Lower lobe of right lung (tissue), 2 donors: ENCODE measurements around the gene GARIN5A. TPM values are rescaled to one million over a fixed set of nuclear protein-coding genes. Genes with fewer than 3 reads are reported as not detected.

Experiments
- ATAC-seq, 2 donors: fragments of 200-7000 bp; cut with Tn5 transposase; one replicate each; pipeline ENCODE4 v1.9.1; 2020 to 2022; ENCODE audit warnings: mild to moderate bottlenecking in 2 of 2, moderate library complexity in 2 of 2
- DNase-seq: peaks from one replicate; pipeline ENCODE4 v3.0.0-alpha.2; 2020
- H3K27ac ChIP-seq: fragments of 200-600 bp; one replicate; pipeline ENCODE4 v1.8.0; 2022
- H3K27me3 ChIP-seq: fragments of 200-600 bp; one replicate; pipeline ENCODE4 v1.8.0; 2022; ENCODE audit warnings: low read depth
- H3K36me3 ChIP-seq: fragments of 200-600 bp; one replicate; pipeline ENCODE4 v1.8.0; 2022; ENCODE audit warnings: mild to moderate bottlenecking
- H3K4me1 ChIP-seq: fragments of 200-600 bp; one replicate; pipeline ENCODE4 v1.8.0; 2022
- H3K4me3 ChIP-seq: fragments of 200-600 bp; one replicate; pipeline ENCODE4 v1.8.0; 2022; ENCODE audit warnings: mild to moderate bottlenecking
- H3K9me3 ChIP-seq: fragments of 200-600 bp; one replicate; pipeline ENCODE4 v1.8.0; 2022
- CTCF ChIP-seq: fragments of 200-600 bp; IDR thresholded peaks from one replicate; pipeline ENCODE4 v1.8.0; 2022; ENCODE audit warnings: antibody characterized with exemption, mild to moderate bottlenecking
- intact Hi-C: fragments of 100-400 bp; cut with DNase I; formaldehyde crosslinking; loops from one replicate; pipeline ENCODE4 v1.11.0; 2022
- total RNA-seq: library from RNA; stranded (reverse); fragmentation: NEBNext Ultra II Directional; extraction: Animal tissue kit (Norgen Biotek cat#: 25700); gene quantifications from one replicate; pipeline ENCODE4 v1.2.1, GENCODE V29; 2021
- donor health status: DM: no; HTN: yes; CAD: no; lungs with severe emphysema.

GARIN5A gene
- total RNA-seq, 1 donor from 2014 or later = 2.2 TPM

GRCh38 chr19:50437862-50438449 is 38.7 kb downstream of the GARIN5A start:
- no peaks in the 10 kb centered on the region for H3K4me1 ChIP-seq
- H3K36me3 ChIP-seq = no peaks in the 10 kb centered on the region
- intact Hi-C loops = no loop called here
- H3K4me3 ChIP-seq = no peak overlapping the region
- DNase-seq = no peak
- no peak for ATAC-seq
- peaks cover 7% of the 10 kb centered on the region for H3K27me3 ChIP-seq
- H3K9me3 ChIP-seq = no peaks in the 10 kb centered on the region
- no peak for TF ChIP-seq CTCF
- no peak overlapping the region for H3K27ac ChIP-seq

- Histone ChIP-seq H3K36me3 (no peaks in the 10 kb centered on the region), H3K9me3 (no peaks in the 10 kb centered on the region), H3K27me3 (peaks cover 18% of the 10 kb centered on the region), H3K27ac (no peak overlapping the region), H3K4me1 (peaks cover 10% of the 10 kb centered on the region), H3K4me3 (no peak overlapping the region)
- ATAC-seq = no peak
- no peak for DNase-seq
- intact Hi-C loops = no loop called here
- no peak for TF ChIP-seq CTCF
Measured at GRCh38 chr19:50435627-50436026, 41.0 kb downstream of the GARIN5A start.

- ATAC-seq = no peak
- H3K9me3 ChIP-seq = no peaks in the 10 kb centered on the region
- H3K27ac ChIP-seq = no peak overlapping the region
- no peak for TF ChIP-seq CTCF
- no peaks in the 10 kb centered on the region for H3K36me3 ChIP-seq
- intact Hi-C loops = no loop called here
- DNase-seq = no peak
- peaks cover 18% of the 10 kb centered on the region for H3K27me3 ChIP-seq
- no peak overlapping the region for H3K4me3 ChIP-seq
- peaks cover 10% of the 10 kb centered on the region for H3K4me1 ChIP-seq
Measured at GRCh38 chr19:50435221-50435620, 41.4 kb downstream of the GARIN5A start.

- ATAC-seq (no peak), DNase-seq (no peak)
- intact Hi-C loops = no loop called here
- peaks cover 18% of the 10 kb centered on the region for H3K27me3 ChIP-seq
- H3K9me3 ChIP-seq = no peaks in the 10 kb centered on the region
- H3K4me3 ChIP-seq = no peak overlapping the region
- no peaks in the 10 kb centered on the region for H3K36me3 ChIP-seq
- H3K27ac ChIP-seq = no peak overlapping the region
- peaks cover 10% of the 10 kb centered on the region for H3K4me1 ChIP-seq
- TF ChIP-seq CTCF = no peak
Measured at GRCh38 chr19:50434525-50434924, 42.1 kb downstream of the GARIN5A start.

GRCh38 chr19:50433201-50434180 is 43.2 kb downstream of the GARIN5A start:
- TF ChIP-seq CTCF = no peak
- Histone ChIP-seq H3K27me3 (peaks cover 23% of the 10 kb centered on the region), H3K4me3 (no peak overlapping the region), H3K9me3 (no peaks in the 10 kb centered on the region), H3K27ac (no peak overlapping the region), H3K36me3 (no peaks in the 10 kb centered on the region), H3K4me1 (peaks cover 13% of the 10 kb centered on the region)
- ATAC-seq = no peak
- intact Hi-C loops = no loop called here
- DNase-seq = no peak
